HepG2 (cell line): ENCODE data around the gene PATZ1. TPM values are rescaled to one million over a fixed set of nuclear protein-coding genes. Genes with fewer than 3 reads are reported as not detected.

Experiments
- AKAP8 ChIP-seq: sonication (generic); formaldehyde crosslinking; IDR thresholded peaks from 2 replicates; pipeline ENCODE4 v1.5.1; 2020; ENCODE audit warnings: mild to moderate bottlenecking, missing genetic modification reagents
- CTCF ChIP-seq: sonication (generic); formaldehyde crosslinking; IDR thresholded peaks from 2 replicates; pipeline ENCODE4 v1.5.0; 2020; ENCODE audit warnings: mild to moderate bottlenecking, missing genetic modification reagents, moderate library complexity
- HNF1B ChIP-seq: sonication (generic); formaldehyde crosslinking; IDR thresholded peaks from 2 replicates; pipeline ENCODE4 v1.5.1; 2020; ENCODE audit warnings: mild to moderate bottlenecking, moderate library complexity, missing genetic modification reagents
- KMT2B ChIP-seq: IDR thresholded peaks from 2 replicates; pipeline ENCODE4 v1.6.1; 2016; ENCODE audit warnings: missing genetic modification reagents, missing compliant biosample characterization
- MAX ChIP-seq: IDR thresholded peaks from 2 replicates; pipeline ENCODE4 v1.6.1; 2012; ENCODE audit warnings: inconsistent platforms
- MEIS1 ChIP-seq: sonication (generic); formaldehyde crosslinking; IDR thresholded peaks from 2 replicates; pipeline ENCODE4 v1.9.0; 2021; ENCODE audit warnings: mild to moderate bottlenecking, missing genetic modification reagents, moderate library complexity, borderline replicate concordance
- PBX3 ChIP-seq: sonication (generic); formaldehyde crosslinking; IDR thresholded peaks from 2 replicates; pipeline ENCODE4 v1.8.1; 2023; ENCODE audit warnings: missing genetic modification reagents, inconsistent platforms, borderline replicate concordance
- SALL1 ChIP-seq: sonication (generic); formaldehyde crosslinking; IDR thresholded peaks from 2 replicates; pipeline ENCODE4 v1.8.0; 2022; ENCODE audit warnings: mild to moderate bottlenecking, missing genetic modification reagents
- SATB2 ChIP-seq: sonication (generic); formaldehyde crosslinking; IDR thresholded peaks from 2 replicates; pipeline ENCODE4 v1.5.0; 2020; ENCODE audit warnings: missing genetic modification reagents
- YEATS4 ChIP-seq: sonication (generic); formaldehyde crosslinking; IDR thresholded peaks from 2 replicates; pipeline ENCODE4 v1.4.0; 2020; ENCODE audit warnings: missing genetic modification reagents, borderline replicate concordance
- ZC3H13 ChIP-seq: sonication (generic); formaldehyde crosslinking; IDR thresholded peaks from 2 replicates; pipeline ENCODE4 v1.8.1; 2023; ENCODE audit warnings: mild to moderate bottlenecking, missing genetic modification reagents, moderate library complexity
- ZMAT3 ChIP-seq: sonication (generic); formaldehyde crosslinking; conservative IDR thresholded peaks from 2 replicates; pipeline ENCODE4 v1.7.0; 2021; ENCODE audit warnings: missing genetic modification reagents
- ZMYM4 ChIP-seq: sonication (generic); formaldehyde crosslinking; IDR thresholded peaks from 2 replicates; pipeline ENCODE4 v1.8.1; 2023; ENCODE audit warnings: mild to moderate bottlenecking, missing genetic modification reagents
- ZNF235 ChIP-seq: sonication (generic); formaldehyde crosslinking; IDR thresholded peaks from 2 replicates; pipeline ENCODE4 v1.8.1; 2023; ENCODE audit warnings: mild to moderate bottlenecking, missing genetic modification reagents, borderline replicate concordance
- ZNF280D ChIP-seq: sonication (generic); formaldehyde crosslinking; IDR thresholded peaks from 2 replicates; pipeline ENCODE4 v1.5.1; 2020; ENCODE audit warnings: mild to moderate bottlenecking, missing genetic modification reagents
- ZNF34 ChIP-seq: sonication (generic); formaldehyde crosslinking; IDR thresholded peaks from 2 replicates; pipeline ENCODE4 v1.4.0; 2020; ENCODE audit warnings: mild to moderate bottlenecking, missing genetic modification reagents, borderline replicate concordance
- ZNF556 ChIP-seq: sonication (generic); formaldehyde crosslinking; IDR thresholded peaks from 2 replicates; pipeline ENCODE4 v1.4.0; 2020; ENCODE audit warnings: mild to moderate bottlenecking, missing genetic modification reagents, borderline replicate concordance
- ZSCAN20 ChIP-seq: sonication (generic); formaldehyde crosslinking; IDR thresholded peaks from 2 replicates; pipeline ENCODE4 v1.4.0; 2020; ENCODE audit warnings: missing genetic modification reagents, mild to moderate bottlenecking, borderline replicate concordance
- polyA plus RNA-seq, 8 experiments: library from polyadenylated mRNA; depleted of rRNA in 3 of 8; stranded (reverse) in 7 of 8; unstranded in 1 of 8; fragments of >200 nt; fragmentation: Illumina TruSeq in 4 of 8; extraction: Trizol in 4 of 8; gene quantifications; 2 replicates each; pipeline versions ENCODE4 v1.2.1 to v1.2.3, GENCODE V29; 2011 to 2016; ENCODE audit warnings: low read depth in 4 of 8, missing spikeins in 1 of 8, mixed read lengths in 1 of 8; ENCODE audit not compliant: insufficient read depth in 1 of 8
- total RNA-seq, 5 experiments: library from RNA; depleted of rRNA; stranded (reverse); fragments of >200 nt; fragmentation: Illumina TruSeq; extraction: Trizol; gene quantifications; 2 replicates each; pipeline ENCODE4 v1.2.3, GENCODE V29; 2016; ENCODE audit warnings: low read depth in 1 of 5
- TF ChIP-seq, protein P1 (sequence below): sonication (generic); formaldehyde crosslinking; IDR thresholded peaks from 2 replicates; pipeline ENCODE4 v1.5.0; 2020; ENCODE audit warnings: missing genetic modification reagents, mild to moderate bottlenecking, borderline replicate concordance

The PATZ1 gene
- total and polyA plus RNA-seq, 2 of the 13 experiments (the other 11 are each of a cell fraction or from before 2014, with no cell fraction given): 24.9 to 30.5 TPM

- TF ChIP-seq, protein P1, sequence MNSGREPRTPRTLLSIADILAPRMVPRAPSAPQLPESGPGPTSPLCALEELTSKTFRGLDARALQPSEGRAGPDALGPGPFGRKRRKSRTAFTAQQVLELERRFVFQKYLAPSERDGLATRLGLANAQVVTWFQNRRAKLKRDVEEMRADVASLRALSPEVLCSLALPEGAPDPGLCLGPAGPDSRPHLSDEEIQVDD (CRISPR knock-in tag): no peak
- TF ChIP-seq CTCF (CRISPR knock-in tag): peak; percentile 89
- 0 out of 2 replicates have a peak, but pooled peaks have one; percentile 10 for TF ChIP-seq HNF1B (CRISPR knock-in tag)
- TF ChIP-seq ZNF556: peak; percentile 54; the same call in 1 of the 2 replicates
- TF ChIP-seq ZMYM4 (CRISPR knock-in tag): peak; percentile 53
- 0 out of 2 replicates have a peak, but pooled peaks have one; percentile 39 for TF ChIP-seq ZNF34
- 0 out of 2 replicates have a peak, but pooled peaks have one; percentile 38 for TF ChIP-seq AKAP8 (CRISPR knock-in tag)
- no peak for TF ChIP-seq ZSCAN20
- no peak; the same call in 1 of the 2 replicates for TF ChIP-seq YEATS4 (CRISPR knock-in tag)
- no peak for TF ChIP-seq PBX3
- no peak for TF ChIP-seq ZNF235
- peak; percentile 96 for TF ChIP-seq ZC3H13 (CRISPR knock-in tag)
- peak; percentile 61 for TF ChIP-seq SALL1 (CRISPR knock-in tag)
- TF ChIP-seq ZMAT3 (CRISPR knock-in tag): no peak
- peak; percentile 38 for TF ChIP-seq KMT2B (CRISPR knock-in tag)
- no peak for TF ChIP-seq MEIS1
- no peak for TF ChIP-seq SATB2 (CRISPR knock-in tag)
- peak; percentile 58 for TF ChIP-seq MAX
- 0 out of 2 replicates have a peak, but pooled peaks have one; percentile 31 for TF ChIP-seq ZNF280D (CRISPR knock-in tag)
These were observed 553 bp downstream of the PATZ1 start (continued) for GRCh38 chr22:31345331-31346254.
